IMR-90 (cell line): ENCODE measurements around the gene HOXC10.

Experiments used
- CEBPB ChIP-seq: IDR thresholded peaks from 2 replicates; pipeline ENCODE4 v1.6.1; 2012; ENCODE audit warnings: low read depth, low read length, improper control_type of control experiment
- POLR2A ChIP-seq: IDR thresholded peaks from 2 replicates; pipeline ENCODE4 v1.6.1; 2012; ENCODE audit warnings: mild to moderate bottlenecking, low read depth, low read length
- RAD21 ChIP-seq: IDR thresholded peaks from 2 replicates; pipeline ENCODE4 v1.6.1; 2012; ENCODE audit warnings: low read length, improper control_type of control experiment
- RFX5 ChIP-seq: IDR thresholded peaks from 2 replicates; pipeline ENCODE4 v1.8.0; 2012; ENCODE audit warnings: low read depth, mild to moderate bottlenecking, low read length, moderate library complexity
- TF ChIP-seq, protein P1 (sequence below): conservative IDR thresholded peaks from 2 replicates; pipeline ENCODE4 v1.5.1; 2012; ENCODE audit warnings: mild to moderate bottlenecking, low read depth, low read length, improper control_type of control experiment
- TF ChIP-seq, protein P2 (sequence below): fragments of 150-350 bp; IDR thresholded peaks from 2 replicates; pipeline ENCODE4 v1.6.1; 2016; ENCODE audit warnings: low read depth, mild to moderate bottlenecking, low read length, moderate library complexity, borderline replicate concordance

DNA sequence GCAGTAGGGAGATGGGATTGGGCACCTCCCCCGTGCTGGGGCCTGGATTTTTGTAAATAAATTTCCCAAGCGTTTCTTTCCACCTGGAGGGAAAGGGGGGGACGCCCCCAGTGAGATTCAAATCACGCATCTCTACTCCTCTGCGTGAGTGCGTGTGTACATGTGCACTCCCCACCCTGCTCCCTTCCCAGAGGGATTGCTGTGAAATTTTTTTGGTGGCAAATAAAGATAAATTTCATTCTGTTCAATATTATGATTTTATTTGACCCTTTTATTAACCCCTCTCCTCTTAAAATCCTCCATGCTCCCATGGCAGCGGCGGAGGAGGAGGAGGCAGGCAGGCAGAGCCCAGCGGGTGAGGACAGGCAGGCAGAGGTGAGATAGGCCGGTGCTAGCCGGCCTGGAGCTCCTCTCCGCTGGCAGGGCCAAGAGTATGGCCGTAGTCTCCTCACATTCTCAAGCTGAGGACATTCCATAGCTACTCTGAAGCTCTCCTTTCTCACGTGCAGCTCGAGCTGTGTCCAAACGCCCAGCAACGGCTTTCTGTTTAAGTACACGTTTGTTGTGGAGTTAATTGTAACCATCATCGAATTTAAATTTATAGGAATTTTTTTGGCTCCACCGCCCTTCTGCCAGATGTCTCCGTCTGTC is 8.6 kb upstream of the HOXC10 start:
- TF ChIP-seq RFX5 (no peak), RAD21 (no peak), CEBPB (no peak), POLR2A (no peak)
- TF ChIP-seq, protein P1, sequence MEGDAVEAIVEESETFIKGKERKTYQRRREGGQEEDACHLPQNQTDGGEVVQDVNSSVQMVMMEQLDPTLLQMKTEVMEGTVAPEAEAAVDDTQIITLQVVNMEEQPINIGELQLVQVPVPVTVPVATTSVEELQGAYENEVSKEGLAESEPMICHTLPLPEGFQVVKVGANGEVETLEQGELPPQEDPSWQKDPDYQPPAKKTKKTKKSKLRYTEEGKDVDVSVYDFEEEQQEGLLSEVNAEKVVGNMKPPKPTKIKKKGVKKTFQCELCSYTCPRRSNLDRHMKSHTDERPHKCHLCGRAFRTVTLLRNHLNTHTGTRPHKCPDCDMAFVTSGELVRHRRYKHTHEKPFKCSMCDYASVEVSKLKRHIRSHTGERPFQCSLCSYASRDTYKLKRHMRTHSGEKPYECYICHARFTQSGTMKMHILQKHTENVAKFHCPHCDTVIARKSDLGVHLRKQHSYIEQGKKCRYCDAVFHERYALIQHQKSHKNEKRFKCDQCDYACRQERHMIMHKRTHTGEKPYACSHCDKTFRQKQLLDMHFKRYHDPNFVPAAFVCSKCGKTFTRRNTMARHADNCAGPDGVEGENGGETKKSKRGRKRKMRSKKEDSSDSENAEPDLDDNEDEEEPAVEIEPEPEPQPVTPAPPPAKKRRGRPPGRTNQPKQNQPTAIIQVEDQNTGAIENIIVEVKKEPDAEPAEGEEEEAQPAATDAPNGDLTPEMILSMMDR = no peak
- TF ChIP-seq, protein P2, sequence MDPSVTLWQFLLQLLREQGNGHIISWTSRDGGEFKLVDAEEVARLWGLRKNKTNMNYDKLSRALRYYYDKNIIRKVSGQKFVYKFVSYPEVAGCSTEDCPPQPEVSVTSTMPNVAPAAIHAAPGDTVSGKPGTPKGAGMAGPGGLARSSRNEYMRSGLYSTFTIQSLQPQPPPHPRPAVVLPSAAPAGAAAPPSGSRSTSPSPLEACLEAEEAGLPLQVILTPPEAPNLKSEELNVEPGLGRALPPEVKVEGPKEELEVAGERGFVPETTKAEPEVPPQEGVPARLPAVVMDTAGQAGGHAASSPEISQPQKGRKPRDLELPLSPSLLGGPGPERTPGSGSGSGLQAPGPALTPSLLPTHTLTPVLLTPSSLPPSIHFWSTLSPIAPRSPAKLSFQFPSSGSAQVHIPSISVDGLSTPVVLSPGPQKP = no peak
